GM12878 (cell line): ENCODE measurements around the gene WDFY4. TPM values are rescaled to one million over a fixed set of nuclear protein-coding genes. Genes with fewer than 3 reads are reported as not detected.

Experiments
- ATAC-seq: fragments of 200-7000 bp; cut with Tn5 transposase; 3 replicates; pipeline ENCODE4 v1.9.1; 2020; ENCODE audit warnings: mild to moderate bottlenecking, moderate library complexity
- BruUV-seq: library from RNA; stranded (reverse); fragments of 400-500 nt; replicated peaks from 2 replicates; lab custom pipeline; 2021; lab: Mats Ljungman, UMichigan
- CTCF ChIA-PET: fragments of 300-600 bp; sonication (Branson Sonifier 250); formaldehyde crosslinking; extraction: SDS; loops from one replicate; lab custom pipeline; 2021; ENCODE audit warnings: inconsistent platforms; lab: Yijun Ruan, JAX
- POLR2A ChIA-PET: fragments of 350-600 bp; formaldehyde crosslinking; extraction: SDS; loops from one replicate; lab custom pipeline; 2021; ENCODE audit warnings: inconsistent platforms; lab: Charles Lee
- RAD21 ChIA-PET: fragments of 300-600 bp; sonication (Branson Sonifier 250); formaldehyde crosslinking; loops from one replicate; lab custom pipeline; 2023; ENCODE audit warnings: antibody characterized with exemption; ENCODE audit not compliant: unreplicated experiment; lab: Charles Lee
- SMC1A ChIA-PET: fragments of 300-600 bp; sonication (Branson Sonifier 250); formaldehyde crosslinking; loops from one replicate; lab custom pipeline; 2023; ENCODE audit not compliant: unreplicated experiment, uncharacterized antibody; lab: Charles Lee
- DNase-seq: peaks from one replicate; pipeline ENCODE4 v3.0.0-alpha.2; 2011; ENCODE audit warnings: low read depth, low spot score
- FAIRE-seq: peaks from 3 replicates; lab custom pipeline; 2011; peaks lifted over from hg19 to GRCh38; lab: Jason Lieb, UNC
- H2AFZ ChIP-seq: 2 replicates; pipeline ENCODE4 v1.6.0; 2011; ENCODE audit warnings: low read depth, low read length, control low read depth; ENCODE audit not compliant: control insufficient read depth
- H3K27ac ChIP-seq: 2 replicates; pipeline ENCODE4 v1.5.1; 2011; ENCODE audit warnings: control low read depth; ENCODE audit not compliant: control insufficient read depth, insufficient read depth
- H3K27me3 ChIP-seq, 2 experiments: replicated peaks in 1 of 2; 2 replicates each; pipeline versions ENCODE4 v1.6.0 to v1.6.1; 2011; ENCODE audit warnings: low read length in 1 of 2; ENCODE audit not compliant: control insufficient read depth in 2 of 2, insufficient read depth in 2 of 2
- H3K36me3 ChIP-seq, 2 experiments: 2 replicates each; pipeline ENCODE4 v1.5.1; 2011; ENCODE audit warnings: low read length in 1 of 2; ENCODE audit not compliant: control insufficient read depth in 2 of 2, insufficient read depth in 2 of 2
- H3K4me1 ChIP-seq: 2 replicates; pipeline ENCODE4 v1.6.1; 2011; ENCODE audit warnings: mild to moderate bottlenecking, low read length, moderate library complexity, mixed read lengths; ENCODE audit not compliant: control insufficient read depth, insufficient read depth
- H3K4me2 ChIP-seq: 2 replicates; pipeline ENCODE4 v1.6.0; 2011; ENCODE audit warnings: control low read depth; ENCODE audit not compliant: control insufficient read depth, insufficient read depth
- H3K4me3 ChIP-seq: fragments of 200-600 bp; sonication (generic); 2 replicates; pipeline ENCODE4 v1.5.1; 2016
- H3K79me2 ChIP-seq: 2 replicates; pipeline ENCODE4 v1.6.0; 2011; ENCODE audit warnings: low read length; ENCODE audit not compliant: control insufficient read depth, insufficient read depth
- H3K9ac ChIP-seq: 2 replicates; pipeline ENCODE4 v1.8.0; 2011; ENCODE audit warnings: low read length, control low read depth, mixed read lengths; ENCODE audit not compliant: control insufficient read depth, insufficient read depth
- H3K9me3 ChIP-seq: replicated peaks from 3 replicates; pipeline ENCODE4 v1.5.1; 2011; ENCODE audit warnings: mild to moderate bottlenecking, low read length; ENCODE audit not compliant: control insufficient read depth, insufficient read depth
- H4K20me1 ChIP-seq: 2 replicates; pipeline ENCODE4 v1.6.0; 2011; ENCODE audit not compliant: control insufficient read depth, insufficient read depth
- ATF7 ChIP-seq: fragments of 450-650 bp; IDR thresholded peaks from 2 replicates; pipeline ENCODE4 v1.6.1; 2016; ENCODE audit warnings: low read depth, mild to moderate bottlenecking
- CBX3 ChIP-seq: fragments of 200-600 bp; sonication (generic); IDR thresholded peaks from 2 replicates; pipeline ENCODE4 v1.6.1; 2016; ENCODE audit warnings: low read depth, borderline replicate concordance
- LARP7 ChIP-seq: fragments of 450-650 bp; IDR thresholded peaks from 2 replicates; pipeline ENCODE4 v1.6.1; 2017; ENCODE audit warnings: mild to moderate bottlenecking
- MEF2A ChIP-seq: IDR thresholded peaks from 2 replicates; pipeline ENCODE4 v1.6.1; 2011; ENCODE audit warnings: low read depth, mild to moderate bottlenecking, low read length, moderate library complexity; ENCODE audit not compliant: insufficient read depth
- NR2C1 ChIP-seq: fragments of 450-650 bp; IDR thresholded peaks from 2 replicates; pipeline ENCODE4 v1.6.1; 2017; ENCODE audit warnings: antibody characterized with exemption, mild to moderate bottlenecking, moderate library complexity
- POLR2AphosphoS5 ChIP-seq: IDR thresholded peaks from 2 replicates; pipeline ENCODE4 v1.6.1; 2011; ENCODE audit warnings: mild to moderate bottlenecking, low read length, inconsistent platforms
- RELB ChIP-seq: fragments of 450-650 bp; IDR thresholded peaks from 2 replicates; pipeline ENCODE4 v1.6.1; 2017; ENCODE audit warnings: low read depth, mild to moderate bottlenecking, moderate library complexity
- SPI1 ChIP-seq: IDR thresholded peaks from 2 replicates; pipeline ENCODE4 v1.6.1; 2011; ENCODE audit warnings: low read depth, mild to moderate bottlenecking, low read length, moderate library complexity, borderline replicate concordance; ENCODE audit not compliant: insufficient read depth
- SREBF2 ChIP-seq: IDR thresholded peaks from 2 replicates; pipeline ENCODE4 v1.6.1; 2012; ENCODE audit warnings: mild to moderate bottlenecking, low read length
- TCF7 ChIP-seq: IDR thresholded peaks from 2 replicates; pipeline ENCODE4 v1.6.1; 2014; ENCODE audit warnings: antibody characterized with exemption, borderline replicate concordance
- ZNF217 ChIP-seq: fragments of 450-650 bp; IDR thresholded peaks from 2 replicates; pipeline ENCODE4 v1.6.1; 2017; ENCODE audit warnings: antibody characterized with exemption, mild to moderate bottlenecking
- ZNF24 ChIP-seq: fragments of 450-650 bp; IDR thresholded peaks from 2 replicates; pipeline ENCODE4 v1.6.1; 2017; ENCODE audit warnings: antibody characterized with exemption, mild to moderate bottlenecking
- WGBS: methylation state at CpG from one replicate; pipeline ENCODE4 v1.1.6; 2016; ENCODE audit warnings: low lambda C conversion rate; ENCODE audit not compliant: insufficient replicate concordance, insufficient coverage; ENCODE audit errors: missing lambda C conversion rate; 5-methylcytosine and 5-hydroxymethylcytosine counted together
- in situ Hi-C: fragments of 300-500 bp; cut with MboI; formaldehyde crosslinking; loops from 9 replicates; pipeline ENCODE4 v1.14.3; 2018; ENCODE audit warnings: mixed read lengths
- intact Hi-C: fragments of 100-400 bp; cut with micrococcal nuclease; formaldehyde crosslinking; loops from one replicate; pipeline ENCODE4 v1.14.2; 2022; ENCODE audit not compliant: unreplicated experiment
- polyA plus RNA-seq, 11 experiments: library from polyadenylated mRNA; depleted of rRNA in 4 of 11; unstranded in 6 of 11; stranded (reverse) in 5 of 11; fragments of >200 nt; fragmentation: Nextera tagmentation in 4 of 11; fragmentation: Illumina TruSeq in 1 of 11; extraction: Ambion mirVana in 4 of 11; extraction: Trizol in 1 of 11; gene quantifications; 1 replicate in 1 of 11; 2 replicates in 10 of 11; pipeline versions ENCODE4 v1.2.1 to v1.2.3, GENCODE V29; 2011 to 2016; ENCODE audit warnings: inconsistent platforms in 2 of 11, missing spikeins in 2 of 11, low read depth in 1 of 11
- total RNA-seq, 4 experiments: library from RNA; depleted of rRNA in 3 of 4; stranded (reverse); fragments of >200 nt in 3 of 4; fragmentation: Illumina TruSeq in 1 of 4; extraction: Trizol in 1 of 4; gene quantifications; 2 replicates each; pipeline versions ENCODE4 v1.2.1 to v1.2.3, GENCODE V29; 2013 to 2021
- TF ChIP-seq, protein P1 (sequence below): fragments of 450-650 bp; IDR thresholded peaks from 2 replicates; pipeline ENCODE4 v1.6.1; 2017; ENCODE audit warnings: mild to moderate bottlenecking, low read depth, inconsistent platforms; ENCODE audit not compliant: poor library complexity, severe bottlenecking

Gene WDFY4
- total and polyA plus RNA-seq, 10 of the 15 experiments (the other 5 are each of a cell fraction or from before 2014, with no cell fraction given), result 13.5 to 132 (median 47.3) TPM

- Histone ChIP-seq H3K9me3 (peaks cover 2% of the 10 kb centered on the region; the same call in 2 of the 3 replicates), H3K36me3 (no peaks in the 10 kb centered on the region), H3K4me3 (no peak overlapping the region), H2AFZ (no peak overlapping the region), H3K4me1 (peaks cover 39% of the 10 kb centered on the region), H4K20me1 (no peaks in the 10 kb centered on the region), H3K27me3 (no peaks in the 10 kb centered on the region), H3K79me2 (no peaks in the 10 kb centered on the region; the same call in 1 of the 2 replicates), H3K4me2 (no peak overlapping the region), H3K9ac (no peak overlapping the region), H3K27ac (no peak overlapping the region)
- WGBS, result 97% methylated on average over 3 of the region's 3 CpGs
- no peak for FAIRE-seq
- SMC1A ChIA-PET, result interaction anchor here (0.6 to 11.2 kb wide), 7 partner anchors 11 to 61 kb away, joined by 3 to 174 read pairs (median 29); partner anchors contain the start of gene ARHGAP22
- intact Hi-C loops (no loop called here), in situ Hi-C loops (no loop called here)
- CTCF ChIA-PET, result interaction anchor here (0.8 to 14.1 kb wide), 4 partner anchors 13 to 27 kb away, joined by 4 to 175 read pairs (median 26); partner anchors contain the start of gene ARHGAP22
- TF ChIP-seq SREBF2, result no peak
- no peak for TF ChIP-seq CBX3
- no peak for TF ChIP-seq MEF2A
- TF ChIP-seq RELB, result no peak
- TF ChIP-seq ZNF24, result no peak
- TF ChIP-seq POLR2AphosphoS5, result no peak
- TF ChIP-seq NR2C1, result no peak
- TF ChIP-seq, protein P1, sequence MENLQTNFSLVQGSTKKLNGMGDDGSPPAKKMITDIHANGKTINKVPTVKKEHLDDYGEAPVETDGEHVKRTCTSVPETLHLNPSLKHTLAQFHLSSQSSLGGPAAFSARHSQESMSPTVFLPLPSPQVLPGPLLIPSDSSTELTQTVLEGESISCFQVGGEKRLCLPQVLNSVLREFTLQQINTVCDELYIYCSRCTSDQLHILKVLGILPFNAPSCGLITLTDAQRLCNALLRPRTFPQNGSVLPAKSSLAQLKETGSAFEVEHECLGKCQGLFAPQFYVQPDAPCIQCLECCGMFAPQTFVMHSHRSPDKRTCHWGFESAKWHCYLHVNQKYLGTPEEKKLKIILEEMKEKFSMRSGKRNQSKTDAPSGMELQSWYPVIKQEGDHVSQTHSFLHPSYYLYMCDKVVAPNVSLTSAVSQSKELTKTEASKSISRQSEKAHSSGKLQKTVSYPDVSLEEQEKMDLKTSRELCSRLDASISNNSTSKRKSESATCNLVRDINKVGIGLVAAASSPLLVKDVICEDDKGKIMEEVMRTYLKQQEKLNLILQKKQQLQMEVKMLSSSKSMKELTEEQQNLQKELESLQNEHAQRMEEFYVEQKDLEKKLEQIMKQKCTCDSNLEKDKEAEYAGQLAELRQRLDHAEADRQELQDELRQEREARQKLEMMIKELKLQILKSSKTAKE, result no peak
- TF ChIP-seq SPI1, result no peak
- TF ChIP-seq ATF7, result no peak
- TF ChIP-seq TCF7, result no peak
- no peak for TF ChIP-seq ZNF217
- no peak for TF ChIP-seq LARP7
- no TSS peak for BruUV-seq
- POLR2A ChIA-PET, result interaction anchor here (1.0 to 3.6 kb wide), 3 partner anchors 12 to 21 kb away, joined by 3 to 16 read pairs (median 7); no protein-coding TSS in a partner anchor
- DNase-seq, result no peak
- ATAC-seq, result no peak
- RAD21 ChIA-PET, result interaction anchor here (1.1 to 4.9 kb wide), 5 partner anchors 10 to 28 kb away, joined by 3 to 48 read pairs (median 24); no protein-coding TSS in a partner anchor
Measured at GRCh38 chr10:48636231-48636630, 48.4 kb upstream of the WDFY4 start.
